ENCODE results near the gene CDH23. TPM values are rescaled to one million over a fixed set of nuclear protein-coding genes. Genes with fewer than 3 reads are reported as not detected.

The CDH23 gene
- total and polyA plus RNA-seq, 2 of the 8 experiments (the other 6 are each of a cell fraction or from before 2014, with no cell fraction given), result 1.9 to 4.9 TPM

- no peak for TF ChIP-seq ASH2L (IDR thresholded peaks at IDR 0.05; ENCODE audit: low read length)
- TF ChIP-seq SIRT6 (IDR thresholded peaks at IDR 0.05; ENCODE audit: low read length), result no peak
- no peak for TF ChIP-seq SIN3A (conservative IDR thresholded peaks at IDR 0.05 in 1 of 2, IDR thresholded peaks at IDR 0.05 in 1 of 2; ENCODE audit: low read depth in 1 of 2, low read length in 2 of 2)
- TF ChIP-seq PHF8 (conservative IDR thresholded peaks at IDR 0.05; ENCODE audit: low read depth, low read length), result no peak
- no peak for TF ChIP-seq NRF1 (IDR thresholded peaks at IDR 0.05; ENCODE audit: low read depth, low read length)
- no peak for TF ChIP-seq CBX5 (IDR thresholded peaks at IDR 0.05; ENCODE audit: low read depth, low read length)
- no peak for TF ChIP-seq SRF (IDR thresholded peaks at IDR 0.05; ENCODE audit: low read depth, low read length)
- no peak for TF ChIP-seq GTF2F1 (IDR thresholded peaks at IDR 0.05; ENCODE audit: borderline replicate concordance, low read depth, low read length)
- no peak for TF ChIP-seq SP4 (IDR thresholded peaks at IDR 0.05; ENCODE audit: low read length)
- no peak for TF ChIP-seq POU5F1 (IDR thresholded peaks at IDR 0.05; ENCODE audit: low read depth, low read length)
- TF ChIP-seq KDM5A (IDR thresholded peaks at IDR 0.05; ENCODE audit: low read length), result no peak
- WGBS, 2 experiments (ENCODE audit: extremely low coverage in 1 of 2, insufficient coverage in 1 of 2, insufficient read length in 1 of 2, insufficient replicate concordance in 2 of 2, low coverage in 1 of 2, low lambda C conversion rate in 2 of 2, missing lambda C conversion rate in 1 of 2), result 86% methylated on average over 10 of the region's 10 CpGs; no CpG with 5 or more reads in 1 of the 2 experiments
- Histone ChIP-seq H4K20me1 (replicated peaks in 1 of 2; ENCODE audit: control insufficient read depth in 1 of 2, insufficient read depth in 2 of 2, low read length in 2 of 2) (no peaks in the 10 kb centered on the region), H2BK120ac (replicated peaks; ENCODE audit: low read depth, low read length) (no peak overlapping the region), H3K27ac (ENCODE audit: low read depth, low read length) (no peak overlapping the region), H3K4ac (replicated peaks; ENCODE audit: insufficient read length, low read depth, low read length) (no peak overlapping the region), H3K79me2 (ENCODE audit: control insufficient read depth in 1 of 2, insufficient read depth in 2 of 2, low read length in 2 of 2) (no peaks in the 10 kb centered on the region), H2AK5ac (ENCODE audit: low read depth, low read length) (no peak overlapping the region), H3K4me2 (ENCODE audit: insufficient read depth in 1 of 2, low read depth in 2 of 2, low read length in 2 of 2) (no peak overlapping the region), H3K4me1 (replicated peaks in 1 of 4; ENCODE audit: control insufficient read depth in 3 of 4, insufficient read depth in 4 of 4, low read length in 3 of 4) (peaks cover 1 to 5% (median 3%) of the 10 kb centered on the region in 4 experiments; a peak in 4 of 7 replicates), H4K8ac (ENCODE audit: extremely low read depth, insufficient read depth, low read length) (no peak overlapping the region), H2AFZ (ENCODE audit: low read length) (no peak overlapping the region), H2BK20ac (ENCODE audit: low read length) (no peak overlapping the region), H3K27me3 (replicated peaks in 1 of 4; ENCODE audit: control insufficient read depth in 3 of 4, extremely low read depth in 1 of 4, insufficient read depth in 3 of 4, low read length in 3 of 4) (0 out of 7 replicates have a peak, but pooled peaks cover 0 to 2% (median 0%) of the 10 kb centered on the region in 4 experiments), H4K91ac (replicated peaks; ENCODE audit: insufficient read length, low read length) (no peak overlapping the region), H3K36me3 (ENCODE audit: control insufficient read depth in 2 of 4, insufficient read depth in 4 of 4, low read length in 3 of 4) (no peaks in the 10 kb centered on the region), H2BK12ac (ENCODE audit: low read depth, low read length) (no peak overlapping the region), H2BK5ac (ENCODE audit: low read depth, low read length) (no peak overlapping the region), H3K9me3 (ENCODE audit: insufficient read depth in 2 of 2, low read depth in 1 of 2, low read length in 1 of 2) (no peaks in the 10 kb centered on the region), H3K79me1 (ENCODE audit: low read depth, low read length) (no peaks in the 10 kb centered on the region), H3K23me2 (ENCODE audit: low read depth, low read length) (no peaks in the 10 kb centered on the region), H3K14ac (ENCODE audit: insufficient read length) (no peak overlapping the region), H3K23ac (ENCODE audit: insufficient read length) (no peak overlapping the region), H3K4me3 (ENCODE audit: extremely low read depth in 1 of 4, insufficient read depth in 2 of 4, low read depth in 3 of 4, low read length in 4 of 4) (no peak overlapping the region), H2BK15ac (ENCODE audit: low read length) (no peak overlapping the region), H3K9ac (replicated peaks in 1 of 4; ENCODE audit: extremely low read depth in 1 of 4, low read depth in 3 of 4, low read length in 3 of 4) (no peak overlapping the region), H4K5ac (ENCODE audit: insufficient read length, low read depth, low read length) (no peak overlapping the region), H3K56ac (replicated peaks; ENCODE audit: insufficient read length, low read depth, low read length) (no peak overlapping the region), H3K18ac (ENCODE audit: extremely low read depth, low read length) (no peak overlapping the region)
- no peak for DNase-seq (ENCODE audit: low read depth in 1 of 2, low spot score in 2 of 2)
- no peak for FAIRE-seq
- CTCF ChIA-PET (ENCODE audit: partially characterized antibody), result interaction anchor here (0.8 to 2.8 kb wide), 7 partner anchors 10 to 425 kb away, joined by 3 to 14 read pairs (median 5); partner anchors contain the start of gene C10orf105
- POLR2A ChIA-PET (ENCODE audit: partially characterized antibody), result no interaction called here
These were observed 345.8 kb downstream of the CDH23 start for GRCh38 chr10:71742301-71743088.
